T-helper 1 cell treated with Interleukin-12 subunit alpha and Interleukin-12 subunit beta and Interleukin-4 antibody, amounts not matched to agents 30 ng/mL and 1 ng/mL, for 36 hours (primary cell): ENCODE results near the gene KCTD3. TPM values are rescaled to one million over a fixed set of nuclear protein-coding genes. Genes with fewer than 3 reads are reported as not detected.

Experiments
- intact Hi-C: fragments of 100-400 bp; cut with micrococcal nuclease; formaldehyde crosslinking; loops from one replicate; pipeline ENCODE4 v1.15.1; 2024
- total RNA-seq: library from RNA; stranded (reverse); gene quantifications from 2 replicates; pipeline ENCODE4 v1.2.3, GENCODE V29; 2022

The KCTD3 gene
- total RNA-seq, result 5.8 and 6.8 TPM in 2 replicates

GRCh38 chr1:215566556-215567490 lies at the start of gene KCTD3:
Gene KCTD3 (plus strand): TSS chr1:215567304. CDS start chr1:215567686, 382 bp downstream.
- intact Hi-C loops, result loop anchor here (10.0 kb wide), 1 partner anchor 1142 kb away; no protein-coding TSS in a partner anchor

- intact Hi-C loops, result no loop called here
Observed at GRCh38 chr1:215517441-215517891, 49.6 kb upstream of the KCTD3 start.

DNA sequence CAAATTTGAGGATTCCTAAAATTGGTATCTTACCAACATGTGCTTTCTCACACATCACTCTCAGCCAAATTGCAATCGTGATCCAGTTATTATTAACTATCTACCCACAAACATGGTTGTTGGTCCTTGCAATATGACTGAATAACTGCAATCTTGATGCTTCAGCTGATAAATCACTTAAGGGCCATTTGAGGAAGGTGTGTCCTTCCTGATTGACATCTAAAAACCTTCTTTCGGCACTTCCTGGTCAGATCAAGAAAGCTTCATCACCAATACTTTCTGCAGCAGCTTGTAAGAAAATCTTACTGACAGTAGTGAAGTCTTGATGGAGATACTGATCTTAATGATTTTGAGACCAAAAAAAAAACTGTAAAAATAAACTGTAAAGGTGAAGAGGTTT lies 48.5 kb upstream of the KCTD3 start:
- intact Hi-C loops, result no loop called here

DNA sequence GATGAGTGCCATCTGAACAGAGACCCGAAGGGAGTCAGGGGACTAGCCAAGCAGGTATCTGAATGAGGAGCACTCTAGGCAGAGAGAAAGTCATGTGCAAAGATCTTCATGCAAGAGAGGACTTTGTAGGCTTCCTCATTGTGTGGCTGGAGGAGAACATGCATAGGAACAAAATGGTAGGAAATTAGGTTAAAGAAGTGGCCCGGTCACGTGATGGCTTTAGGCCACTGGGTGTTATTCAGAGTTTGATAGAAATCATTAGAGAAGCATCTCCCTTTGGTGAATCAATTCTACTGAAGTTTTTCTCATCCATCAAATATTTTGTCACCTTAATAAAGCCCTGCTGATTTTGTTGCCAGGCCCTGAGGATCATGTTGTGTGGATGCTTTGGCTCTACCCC lies 45.8 kb upstream of the KCTD3 start:
- intact Hi-C loops, result no loop called here

GRCh38 chr1:215523128-215523861 lies 43.8 kb upstream of the KCTD3 start:
- intact Hi-C loops, result no loop called here

DNA sequence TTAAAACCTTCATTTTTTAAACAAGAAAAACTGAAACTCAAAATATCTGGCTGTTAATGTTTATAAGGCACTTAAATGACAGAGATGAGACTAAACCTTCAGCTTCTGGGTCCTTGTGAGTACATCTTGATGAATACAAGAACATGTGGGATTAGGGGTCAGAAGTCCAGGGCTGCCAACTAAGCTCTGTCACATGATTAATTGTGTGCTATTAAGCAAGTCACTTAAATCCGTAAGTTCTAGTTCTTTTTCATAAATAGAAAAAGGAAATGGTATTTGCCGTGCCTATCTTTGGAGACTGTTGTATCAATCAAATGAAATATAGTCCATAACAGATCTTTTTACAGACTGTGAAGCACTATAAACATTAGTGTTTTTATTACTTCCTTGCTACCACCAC lies 43.2 kb upstream of the KCTD3 start:
- intact Hi-C loops, result no loop called here

- intact Hi-C loops, result loop anchor here (1.0 to 5.0 kb wide), 5 partner anchors 80 to 1314 kb away; no protein-coding TSS in a partner anchor
Observed at GRCh38 chr1:215526147-215526845, 40.8 kb upstream of the KCTD3 start.

- intact Hi-C loops, result loop anchor here (1.0 to 5.0 kb wide), 5 partner anchors 80 to 1314 kb away; no protein-coding TSS in a partner anchor
Observed at GRCh38 chr1:215526846-215527151, 40.3 kb upstream of the KCTD3 start.

- intact Hi-C loops, result loop anchor here (5.0 kb wide), 1 partner anchor 1317 kb away; no protein-coding TSS in a partner anchor
Observed at GRCh38 chr1:215529111-215529510, 38.0 kb upstream of the KCTD3 start.

DNA sequence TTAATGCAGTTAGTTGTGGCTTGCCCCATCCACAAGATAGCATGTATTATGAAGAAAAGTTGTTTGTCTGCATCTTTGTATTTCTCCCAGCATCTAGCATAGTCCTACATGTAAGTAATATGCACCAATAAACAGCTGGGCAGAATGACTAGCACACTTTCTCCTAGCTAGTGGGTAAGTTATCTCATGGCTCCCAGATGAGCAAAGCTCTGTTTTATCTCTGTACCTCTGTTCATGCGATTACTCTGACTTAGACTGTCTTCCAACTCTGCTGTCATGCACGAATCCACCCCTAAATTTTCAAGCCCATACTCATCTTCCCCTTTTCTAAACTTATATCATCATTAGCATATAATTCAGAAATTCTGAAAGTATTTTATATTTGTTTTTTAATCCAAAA lies 37.5 kb upstream of the KCTD3 start:
- intact Hi-C loops, result loop anchor here (5.0 kb wide), 1 partner anchor 1317 kb away; no protein-coding TSS in a partner anchor

- intact Hi-C loops, result no loop called here
Observed at GRCh38 chr1:215530401-215530984, 36.6 kb upstream of the KCTD3 start.

GRCh38 chr1:215539803-215540570 lies 27.1 kb upstream of the KCTD3 start:
- intact Hi-C loops, result no loop called here

DNA sequence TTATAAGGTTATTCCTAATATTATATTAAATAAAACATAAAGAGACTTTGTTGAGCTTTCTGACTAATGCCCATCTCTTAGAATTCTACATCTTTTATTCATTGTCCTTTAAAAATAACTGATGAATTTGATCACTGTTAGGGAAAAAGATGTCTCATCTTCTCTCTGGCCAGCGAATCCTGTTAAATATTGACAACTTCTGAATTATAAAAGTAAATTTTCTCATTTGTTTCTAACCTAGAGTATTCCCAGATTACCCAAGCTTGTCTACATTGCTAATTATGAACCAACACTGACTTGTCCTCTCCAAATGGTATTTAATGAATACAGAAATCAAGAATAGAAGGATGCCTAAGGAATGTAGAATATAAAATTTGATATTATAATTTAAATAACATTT lies 24.8 kb upstream of the KCTD3 start:
- intact Hi-C loops, result no loop called here

GRCh38 chr1:215543191-215543606 lies 23.9 kb upstream of the KCTD3 start:
- intact Hi-C loops, result no loop called here

DNA sequence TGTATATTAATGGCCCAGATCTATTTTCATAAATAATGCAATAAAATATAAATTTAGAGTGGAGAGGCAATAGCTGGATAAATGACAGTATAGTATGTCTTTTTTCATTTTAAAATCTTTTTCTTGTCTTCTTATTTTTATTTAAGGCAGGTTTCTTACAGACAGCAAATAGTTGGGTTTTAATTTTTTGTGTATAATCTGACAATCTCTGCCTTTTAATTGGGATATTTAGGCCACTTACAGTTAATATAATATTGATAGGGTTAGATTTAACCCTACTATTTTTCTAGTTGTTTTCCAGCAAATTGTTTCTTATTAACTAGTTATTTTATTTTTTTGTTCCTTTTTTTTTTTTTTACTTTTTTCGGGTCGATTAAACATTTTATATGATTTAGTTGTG lies 23.3 kb upstream of the KCTD3 start:
- intact Hi-C loops, result no loop called here

GRCh38 chr1:215544566-215544965 lies 22.5 kb upstream of the KCTD3 start:
- intact Hi-C loops, result no loop called here

- intact Hi-C loops, result no loop called here
Observed at GRCh38 chr1:215545096-215545495, 22.0 kb upstream of the KCTD3 start.

DNA sequence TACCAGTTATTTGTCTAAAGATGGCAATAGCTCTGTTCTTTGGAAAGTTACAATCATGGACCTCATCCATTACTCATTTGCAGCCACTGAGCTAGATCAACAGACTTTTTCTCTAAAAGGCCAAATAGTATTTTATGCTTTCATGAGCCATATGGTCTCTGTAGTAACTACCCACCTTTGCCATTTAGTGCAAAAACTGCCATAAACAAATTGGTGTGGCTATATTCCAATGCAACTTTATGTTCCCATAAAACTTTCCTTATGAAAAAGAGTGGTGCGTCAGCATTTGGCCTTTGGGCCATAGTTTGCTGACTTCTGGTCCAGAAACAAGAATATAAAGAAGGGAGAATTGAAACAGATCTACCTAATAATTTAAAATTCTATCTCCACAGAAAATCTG lies 20.1 kb upstream of the KCTD3 start:
- intact Hi-C loops, result no loop called here

GRCh38 chr1:215551806-215552205 lies 15.3 kb upstream of the KCTD3 start:
- intact Hi-C loops, result no loop called here

- intact Hi-C loops, result no loop called here
Observed at GRCh38 chr1:215554865-215555264, 12.2 kb upstream of the KCTD3 start.
